Progenitor cell of endocrine pancreas (in vitro differentiated cells): ENCODE data around the gene FTO. TPM values are rescaled to one million over a fixed set of nuclear protein-coding genes. Genes with fewer than 3 reads are reported as not detected.
A peak's percentile ranks its signal among the peaks of the same experiment; 100 is the strongest.
"Not testable (repeated sequence)": the region's sequence is repeated elsewhere in the genome, so short reads cannot be mapped to it uniquely, and the experiment has no call there.

Experiments
- DNase-seq: peaks from one replicate; pipeline ENCODE4 v3.0.0; 2021; ENCODE audit warnings: low spot score; ENCODE audit not compliant: unreplicated experiment
- H3K27ac Mint-ChIP-seq: 2 replicates; pipeline ENCODE4 v1.8.0; 2021; ENCODE audit warnings: mild to moderate bottlenecking, moderate library complexity, mixed read lengths
- H3K27me3 Mint-ChIP-seq: 2 replicates; pipeline ENCODE4 v1.8.0; 2021; ENCODE audit warnings: mixed read lengths
- H3K36me3 Mint-ChIP-seq: 2 replicates; pipeline ENCODE4 v1.8.0; 2022; ENCODE audit warnings: mixed read lengths; ENCODE audit not compliant: insufficient read depth
- H3K4me1 Mint-ChIP-seq: 2 replicates; pipeline ENCODE4 v1.8.0; 2021; ENCODE audit warnings: low read depth, mixed read lengths
- H3K4me3 Mint-ChIP-seq: 2 replicates; pipeline ENCODE4 v1.8.0; 2021; ENCODE audit warnings: low read depth, mild to moderate bottlenecking, moderate library complexity, mixed read lengths
- H3K9me3 Mint-ChIP-seq: 2 replicates; pipeline ENCODE4 v1.8.0; 2021; ENCODE audit warnings: low read depth, mixed read lengths
- total RNA-seq: library from RNA; stranded (reverse); gene quantifications from 2 replicates; pipeline ENCODE4 v1.2.1, GENCODE V29; 2021
- TF ChIP-seq, protein P1 (sequence below): fragments of 200-600 bp; sonication (generic); IDR thresholded peaks from one replicate; pipeline ENCODE4 v1.5.0; 2021; ENCODE audit warnings: antibody characterized with exemption, mild to moderate bottlenecking; ENCODE audit not compliant: unreplicated experiment

FTO gene
- total RNA-seq, 1 donor from 2014 or later = 78.7 TPM

GRCh38 chr16:53692146-53692545 lies 11.8 kb upstream of the FTO start:
- peaks cover 21% of the 10 kb centered on the region for H3K36me3 Mint-ChIP-seq
- TF ChIP-seq, protein P1, sequence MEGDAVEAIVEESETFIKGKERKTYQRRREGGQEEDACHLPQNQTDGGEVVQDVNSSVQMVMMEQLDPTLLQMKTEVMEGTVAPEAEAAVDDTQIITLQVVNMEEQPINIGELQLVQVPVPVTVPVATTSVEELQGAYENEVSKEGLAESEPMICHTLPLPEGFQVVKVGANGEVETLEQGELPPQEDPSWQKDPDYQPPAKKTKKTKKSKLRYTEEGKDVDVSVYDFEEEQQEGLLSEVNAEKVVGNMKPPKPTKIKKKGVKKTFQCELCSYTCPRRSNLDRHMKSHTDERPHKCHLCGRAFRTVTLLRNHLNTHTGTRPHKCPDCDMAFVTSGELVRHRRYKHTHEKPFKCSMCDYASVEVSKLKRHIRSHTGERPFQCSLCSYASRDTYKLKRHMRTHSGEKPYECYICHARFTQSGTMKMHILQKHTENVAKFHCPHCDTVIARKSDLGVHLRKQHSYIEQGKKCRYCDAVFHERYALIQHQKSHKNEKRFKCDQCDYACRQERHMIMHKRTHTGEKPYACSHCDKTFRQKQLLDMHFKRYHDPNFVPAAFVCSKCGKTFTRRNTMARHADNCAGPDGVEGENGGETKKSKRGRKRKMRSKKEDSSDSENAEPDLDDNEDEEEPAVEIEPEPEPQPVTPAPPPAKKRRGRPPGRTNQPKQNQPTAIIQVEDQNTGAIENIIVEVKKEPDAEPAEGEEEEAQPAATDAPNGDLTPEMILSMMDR = peak; percentile 51
- no peak for DNase-seq
- no peaks in the 10 kb centered on the region for H3K27me3 Mint-ChIP-seq
- no peaks in the 10 kb centered on the region for H3K4me1 Mint-ChIP-seq
- H3K4me3 Mint-ChIP-seq = no peak overlapping the region
- H3K9me3 Mint-ChIP-seq = no peaks in the 10 kb centered on the region
- no peak overlapping the region for H3K27ac Mint-ChIP-seq

DNA sequence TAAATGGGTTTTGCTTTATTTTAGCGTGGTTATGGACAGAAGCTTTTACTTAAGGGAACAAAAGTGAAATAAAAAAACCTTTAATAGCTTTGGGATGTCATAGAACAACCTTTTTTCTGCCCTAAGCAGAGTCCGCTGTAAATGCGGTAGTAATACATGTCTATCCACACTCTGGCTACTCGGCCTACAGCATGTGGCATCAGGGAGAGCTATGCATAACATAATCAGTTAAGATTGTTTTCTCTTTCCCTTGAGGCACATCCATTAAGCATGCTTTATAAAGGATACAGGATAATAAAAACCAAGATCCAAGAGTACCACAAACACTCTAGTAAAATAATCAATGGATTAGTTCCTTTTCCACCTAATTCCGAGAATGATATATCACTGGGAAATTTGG lies 10.6 kb upstream of the FTO start:
- H3K9me3 Mint-ChIP-seq = no peaks in the 10 kb centered on the region
- H3K36me3 Mint-ChIP-seq = peaks cover 22% of the 10 kb centered on the region

GRCh38 chr16:53695070-53695469 lies 8.9 kb upstream of the FTO start:
- Mint-ChIP-seq H3K27me3 (no peaks in the 10 kb centered on the region), H3K27ac (no peak overlapping the region), H3K36me3 (peaks cover 24% of the 10 kb centered on the region), H3K4me1 (no peaks in the 10 kb centered on the region), H3K4me3 (no peak overlapping the region), H3K9me3 (no peaks in the 10 kb centered on the region)
- no peak for DNase-seq
- TF ChIP-seq, protein P1 = no peak

More for the DNA sequence above, 10.6 kb upstream of the FTO start:
- DNase-seq = no peak
- Mint-ChIP-seq H3K4me1 (no peaks in the 10 kb centered on the region), H3K27ac (no peak overlapping the region), H3K4me3 (no peak overlapping the region), H3K27me3 (no peaks in the 10 kb centered on the region)
- TF ChIP-seq, protein P1 = no peak

GRCh38 chr16:53698271-53698670 lies 5.7 kb upstream of the FTO start:
- not testable (repeated sequence) for H3K4me1 Mint-ChIP-seq, H3K27ac Mint-ChIP-seq, H3K27me3 Mint-ChIP-seq, H3K4me3 Mint-ChIP-seq, H3K9me3 Mint-ChIP-seq, DNase-seq
- peaks cover 21% of the 10 kb centered on the region for H3K36me3 Mint-ChIP-seq

DNA sequence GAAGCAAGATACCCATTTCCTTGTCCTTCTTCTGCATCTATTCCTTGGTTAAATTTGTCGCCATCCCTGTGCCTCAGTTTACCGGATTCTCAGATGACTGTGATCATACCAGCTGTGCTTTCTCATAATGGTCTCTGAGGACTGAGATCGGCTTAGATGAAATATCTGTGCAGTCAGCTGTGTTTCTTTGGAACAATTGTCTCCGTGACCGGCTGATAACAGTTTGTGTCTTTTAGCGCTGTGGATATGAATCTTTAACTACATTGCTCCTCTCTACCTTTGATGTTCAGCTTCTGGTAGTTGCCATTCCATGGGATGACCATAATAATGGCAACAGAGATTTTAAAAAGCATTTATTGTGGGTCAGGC lies 473 bp downstream of the FTO start:
- peak overlapping the region; percentile 91 for H3K4me3 Mint-ChIP-seq
- H3K4me1 Mint-ChIP-seq = peaks cover 11% of the 10 kb centered on the region
- H3K27me3 Mint-ChIP-seq = no peaks in the 10 kb centered on the region
- H3K9me3 Mint-ChIP-seq = no peaks in the 10 kb centered on the region
- TF ChIP-seq, protein P1 = no peak
- peak overlapping the region; percentile 91 for H3K27ac Mint-ChIP-seq
- H3K36me3 Mint-ChIP-seq = peaks cover 1% of the 10 kb centered on the region
- DNase-seq = no peak

DNA sequence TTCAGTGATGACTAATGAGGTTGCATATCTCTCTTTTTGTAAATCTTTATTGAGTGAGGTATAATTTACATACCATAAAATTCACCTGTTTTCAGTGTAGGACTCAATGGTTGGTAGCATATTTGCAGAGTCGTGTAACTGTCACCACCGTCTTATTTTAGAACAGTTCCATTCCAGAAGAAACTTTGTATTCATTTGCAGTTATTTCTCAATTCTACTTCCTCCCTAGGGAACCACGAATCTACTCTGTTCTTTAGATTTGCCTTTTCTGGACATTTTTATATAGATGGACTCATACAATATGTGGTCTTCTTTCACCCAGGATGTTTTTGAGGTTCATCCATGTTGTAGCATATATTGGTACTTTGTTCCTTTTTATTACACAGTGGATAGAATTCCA lies 3.7 kb downstream of the FTO start:
- Mint-ChIP-seq H3K27me3 (no peaks in the 10 kb centered on the region), H3K36me3 (no peaks in the 10 kb centered on the region), H3K9me3 (no peaks in the 10 kb centered on the region), H3K4me1 (peaks cover 11% of the 10 kb centered on the region), H3K27ac (no peak overlapping the region), H3K4me3 (no peak overlapping the region)
- no peak for DNase-seq
- TF ChIP-seq, protein P1 = no peak
